HepG2 (cell line): Measurements from ENCODE around the gene TAS1R1. TPM values are rescaled to one million over a fixed set of nuclear protein-coding genes. Genes with fewer than 3 reads are reported as not detected.

Experiments used
- AKAP8 ChIP-seq: sonication (generic); formaldehyde crosslinking; IDR thresholded peaks from 2 replicates; pipeline ENCODE4 v1.5.1; 2020; ENCODE audit warnings: mild to moderate bottlenecking, missing genetic modification reagents
- ATF4 ChIP-seq, 2 experiments: fragments of 450-650 bp in 1 of 2; sonication (generic) in 1 of 2; formaldehyde crosslinking; IDR thresholded peaks; 2 replicates each; pipeline versions ENCODE4 v1.5.0 to v1.8.0; 2020 to 2022; ENCODE audit warnings: mild to moderate bottlenecking in 1 of 2, missing genetic modification reagents in 1 of 2
- ATRX ChIP-seq: sonication (generic); formaldehyde crosslinking; IDR thresholded peaks from 2 replicates; pipeline ENCODE4 v1.4.0; 2020; ENCODE audit warnings: missing genetic modification reagents, borderline replicate concordance
- ETV5 ChIP-seq: IDR thresholded peaks from 2 replicates; pipeline ENCODE4 v1.6.1; 2018; ENCODE audit warnings: missing biosample characterization, missing genetic modification reagents, inconsistent platforms, borderline replicate concordance
- HNRNPK ChIP-seq: fragments of 200-400 bp; formaldehyde crosslinking; IDR thresholded peaks from 2 replicates; pipeline ENCODE4 v1.6.1; 2018; ENCODE audit warnings: low read length, low read depth, moderate library complexity, mild to moderate bottlenecking; ENCODE audit not compliant: poor library complexity, severe bottlenecking
- IKZF4 ChIP-seq: sonication (generic); formaldehyde crosslinking; IDR thresholded peaks from 2 replicates; pipeline ENCODE4 v1.5.1; 2020; ENCODE audit warnings: borderline replicate concordance, mild to moderate bottlenecking, low read depth, missing genetic modification reagents; ENCODE audit errors: not compliant biosample characterization
- KAT7 ChIP-seq: IDR thresholded peaks from 2 replicates; pipeline ENCODE4 v1.6.1; 2018; ENCODE audit warnings: borderline replicate concordance, missing compliant biosample characterization
- MAF1 ChIP-seq: sonication (generic); formaldehyde crosslinking; IDR thresholded peaks from 2 replicates; pipeline ENCODE4 v1.5.0; 2020; ENCODE audit warnings: missing genetic modification reagents, borderline replicate concordance
- MAX ChIP-seq: IDR thresholded peaks from 2 replicates; pipeline ENCODE4 v1.6.1; 2012; ENCODE audit warnings: inconsistent platforms
- MTF2 ChIP-seq: sonication (generic); formaldehyde crosslinking; IDR thresholded peaks from 2 replicates; pipeline ENCODE4 v1.5.0; 2020; ENCODE audit warnings: missing genetic modification reagents, borderline replicate concordance
- RBFOX2 ChIP-seq: fragments of 200-400 bp; formaldehyde crosslinking; IDR thresholded peaks from 2 replicates; pipeline ENCODE4 v1.6.1; 2017; ENCODE audit warnings: low read depth, mild to moderate bottlenecking, low read length
- REPIN1 ChIP-seq: sonication (generic); formaldehyde crosslinking; IDR thresholded peaks from 2 replicates; pipeline ENCODE4 v1.8.0; 2022; ENCODE audit warnings: missing genetic modification reagents, low read depth, mild to moderate bottlenecking, borderline replicate concordance
- SALL1 ChIP-seq: sonication (generic); formaldehyde crosslinking; IDR thresholded peaks from 2 replicates; pipeline ENCODE4 v1.8.0; 2022; ENCODE audit warnings: mild to moderate bottlenecking, missing genetic modification reagents
- YEATS4 ChIP-seq: sonication (generic); formaldehyde crosslinking; IDR thresholded peaks from 2 replicates; pipeline ENCODE4 v1.4.0; 2020; ENCODE audit warnings: missing genetic modification reagents, borderline replicate concordance
- ZFP90 ChIP-seq: sonication (generic); formaldehyde crosslinking; IDR thresholded peaks from 2 replicates; pipeline ENCODE4 v1.8.0; 2022; ENCODE audit warnings: missing genetic modification reagents, mild to moderate bottlenecking, inconsistent platforms, borderline replicate concordance
- ZFP91 ChIP-seq: sonication (generic); formaldehyde crosslinking; IDR thresholded peaks from 2 replicates; pipeline ENCODE4 v1.9.0; 2022; ENCODE audit warnings: missing genetic modification reagents, mild to moderate bottlenecking, borderline replicate concordance
- ZNF224 ChIP-seq: sonication (generic); formaldehyde crosslinking; IDR thresholded peaks from 2 replicates; pipeline ENCODE4 v1.5.0; 2020; ENCODE audit warnings: mild to moderate bottlenecking, missing genetic modification reagents
- ZNF329 ChIP-seq: sonication (generic); formaldehyde crosslinking; IDR thresholded peaks from 2 replicates; pipeline ENCODE4 v1.9.0; 2021; ENCODE audit warnings: low read depth, mild to moderate bottlenecking, missing genetic modification reagents
- ZNF512B ChIP-seq: sonication (generic); formaldehyde crosslinking; IDR thresholded peaks from 2 replicates; pipeline ENCODE4 v1.5.1; 2020; ENCODE audit warnings: missing genetic modification reagents, mild to moderate bottlenecking, borderline replicate concordance
- ZNF710 ChIP-seq: sonication (generic); formaldehyde crosslinking; IDR thresholded peaks from 2 replicates; pipeline ENCODE4 v1.5.0; 2020; ENCODE audit warnings: mild to moderate bottlenecking, missing genetic modification reagents, borderline replicate concordance
- ZNF816 ChIP-seq: sonication (generic); formaldehyde crosslinking; IDR thresholded peaks from 2 replicates; pipeline ENCODE4 v1.8.0; 2022; ENCODE audit warnings: missing genetic modification reagents, mild to moderate bottlenecking, borderline replicate concordance
- polyA plus RNA-seq, 8 experiments: library from polyadenylated mRNA; depleted of rRNA in 3 of 8; stranded (reverse) in 7 of 8; unstranded in 1 of 8; fragments of >200 nt; fragmentation: Illumina TruSeq in 4 of 8; extraction: Trizol in 4 of 8; gene quantifications; 2 replicates each; pipeline versions ENCODE4 v1.2.1 to v1.2.3, GENCODE V29; 2011 to 2016; ENCODE audit warnings: low read depth in 4 of 8, missing spikeins in 1 of 8, mixed read lengths in 1 of 8; ENCODE audit not compliant: insufficient read depth in 1 of 8
- total RNA-seq, 5 experiments: library from RNA; depleted of rRNA; stranded (reverse); fragments of >200 nt; fragmentation: Illumina TruSeq; extraction: Trizol; gene quantifications; 2 replicates each; pipeline ENCODE4 v1.2.3, GENCODE V29; 2016; ENCODE audit warnings: low read depth in 1 of 5

TAS1R1 gene
- total and polyA plus RNA-seq, 2 of the 13 experiments (the other 11 are each of a cell fraction or from before 2014, with no cell fraction given) = 1.4 to 1.6 TPM

- TF ChIP-seq MTF2 (no peak), ZNF224 (no peak), ZNF329 (CRISPR knock-in tag) (no peak), ZNF816 (CRISPR knock-in tag) (0 out of 2 replicates have a peak, but pooled peaks have one; percentile 37), REPIN1 (CRISPR knock-in tag) (peak; percentile 6; the same call in 1 of the 2 replicates), ZNF512B (0 out of 2 replicates have a peak, but pooled peaks have one; percentile 30), MAX (0 out of 2 replicates have a peak, but pooled peaks have one; percentile 5), RBFOX2 (peak; percentile 6; the same call in 1 of the 2 replicates), YEATS4 (CRISPR knock-in tag) (0 out of 2 replicates have a peak, but pooled peaks have one; percentile 10), ZNF710 (CRISPR knock-in tag) (no peak), IKZF4 (CRISPR knock-in tag) (peak; percentile 0), ATRX (CRISPR knock-in tag) (no peak), AKAP8 (peak; percentile 50; the same call in 1 of the 2 replicates), ZFP90 (CRISPR knock-in tag) (0 out of 2 replicates have a peak, but pooled peaks have one; percentile 3), SALL1 (CRISPR knock-in tag) (peak; percentile 4; the same call in 1 of the 2 replicates), ETV5 (peak; percentile 3; the same call in 1 of the 2 replicates), KAT7 (CRISPR knock-in tag) (peak; percentile 66), ATF4 (CRISPR knock-in tag; IDR thresholded peaks at IDR 0.05) (no peak), HNRNPK (peak; percentile 41), ZFP91 (0 out of 2 replicates have a peak, but pooled peaks have one; percentile 41), MAF1 (no peak)
Observed at GRCh38 chr1:6580119-6580592, 25.0 kb downstream of the TAS1R1 start (continued).
